Activated T-cell treated with anti-CD3 and anti-CD28 coated beads, Interleukin-2, amount 50 U/mL, for 4 hours (primary cell): ENCODE results near the gene PLEKHA7. TPM values are rescaled to one million over a fixed set of nuclear protein-coding genes. Genes with fewer than 3 reads are reported as not detected.

Source experiments
- ATAC-seq, 2 donors: fragments of 200-7000 bp; cut with Tn5 transposase; one replicate each; pipeline ENCODE4 v1.10.0; 2021
- DNase-seq: peaks from one replicate; pipeline ENCODE4 v3.0.0-alpha.2; 2020
- H3K27me3 Mint-ChIP-seq: one replicate; pipeline ENCODE4 v1.8.0; 2021; ENCODE audit warnings: low read depth, mixed read lengths
- H3K36me3 Mint-ChIP-seq: one replicate; pipeline ENCODE4 v1.8.0; 2022; ENCODE audit warnings: mixed read lengths; ENCODE audit not compliant: insufficient read depth
- H3K4me1 Mint-ChIP-seq: one replicate; pipeline ENCODE4 v1.8.0; 2021; ENCODE audit warnings: low read depth, mixed read lengths
- H3K4me3 Mint-ChIP-seq: one replicate; pipeline ENCODE4 v1.8.0; 2021; ENCODE audit warnings: mild to moderate bottlenecking, moderate library complexity, mixed read lengths
- H3K9me3 Mint-ChIP-seq: one replicate; pipeline ENCODE4 v1.8.0; 2021; ENCODE audit warnings: mixed read lengths
- total RNA-seq, 3 donors: library from RNA; stranded (reverse); gene quantifications; one replicate each; pipeline ENCODE4 v1.2.1, GENCODE V29; 2021

The PLEKHA7 gene
- total RNA-seq, 3 donors from 2014 or later, result 2.7 to 3.4 (median 2.7) TPM

DNA sequence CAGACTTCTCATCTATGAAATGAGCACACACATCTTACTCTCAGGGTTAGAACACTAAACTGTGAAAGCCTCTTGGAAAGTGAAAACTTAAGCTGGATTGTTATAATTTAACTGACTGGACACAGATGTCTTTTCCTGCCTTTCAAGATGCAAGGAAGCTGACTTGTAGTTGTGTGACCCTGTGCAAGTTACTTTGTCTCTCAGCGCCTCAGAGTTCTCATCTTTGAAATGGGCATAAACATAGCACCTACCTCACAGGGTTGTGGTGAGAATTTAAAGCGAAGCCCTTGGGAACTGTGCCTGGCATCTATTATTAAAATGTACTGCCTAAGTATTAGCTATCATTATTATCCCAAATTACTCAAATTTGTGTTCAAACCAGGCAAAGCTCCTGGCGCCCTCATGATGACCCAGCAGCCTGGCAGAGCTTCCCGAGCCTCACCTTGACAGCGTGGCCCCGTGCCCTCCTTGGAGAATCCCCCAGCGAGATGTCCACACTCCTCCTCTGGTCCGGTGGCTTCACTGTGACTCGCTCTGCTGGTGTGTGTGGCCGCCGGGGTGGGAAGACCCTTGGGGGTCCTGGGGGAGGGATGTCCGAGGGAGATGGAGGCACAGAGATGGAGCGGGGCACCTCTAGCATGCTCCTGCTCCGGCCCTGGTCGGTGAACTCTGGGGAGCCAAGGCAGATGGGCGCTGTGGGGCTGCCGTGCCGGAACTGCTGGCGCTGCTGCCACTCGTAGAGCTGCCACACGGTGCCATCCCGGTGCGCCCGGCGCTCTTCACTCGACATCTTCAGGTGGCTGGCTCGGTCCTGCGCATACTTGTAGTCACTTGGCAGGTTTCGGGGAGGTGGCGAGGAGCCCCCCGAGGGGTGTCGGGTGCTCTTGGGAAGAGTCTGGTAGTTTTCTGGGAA, 197.6 kb downstream of the PLEKHA7 start:
- Mint-ChIP-seq H3K36me3 (peaks cover 1% of the 10 kb centered on the region), H3K4me3 (no peak overlapping the region), H3K27me3 (no peaks in the 10 kb centered on the region), H3K9me3 (no peaks in the 10 kb centered on the region), H3K4me1 (peaks cover 2% of the 10 kb centered on the region)
- DNase-seq (no peak), ATAC-seq (no peak)

DNA sequence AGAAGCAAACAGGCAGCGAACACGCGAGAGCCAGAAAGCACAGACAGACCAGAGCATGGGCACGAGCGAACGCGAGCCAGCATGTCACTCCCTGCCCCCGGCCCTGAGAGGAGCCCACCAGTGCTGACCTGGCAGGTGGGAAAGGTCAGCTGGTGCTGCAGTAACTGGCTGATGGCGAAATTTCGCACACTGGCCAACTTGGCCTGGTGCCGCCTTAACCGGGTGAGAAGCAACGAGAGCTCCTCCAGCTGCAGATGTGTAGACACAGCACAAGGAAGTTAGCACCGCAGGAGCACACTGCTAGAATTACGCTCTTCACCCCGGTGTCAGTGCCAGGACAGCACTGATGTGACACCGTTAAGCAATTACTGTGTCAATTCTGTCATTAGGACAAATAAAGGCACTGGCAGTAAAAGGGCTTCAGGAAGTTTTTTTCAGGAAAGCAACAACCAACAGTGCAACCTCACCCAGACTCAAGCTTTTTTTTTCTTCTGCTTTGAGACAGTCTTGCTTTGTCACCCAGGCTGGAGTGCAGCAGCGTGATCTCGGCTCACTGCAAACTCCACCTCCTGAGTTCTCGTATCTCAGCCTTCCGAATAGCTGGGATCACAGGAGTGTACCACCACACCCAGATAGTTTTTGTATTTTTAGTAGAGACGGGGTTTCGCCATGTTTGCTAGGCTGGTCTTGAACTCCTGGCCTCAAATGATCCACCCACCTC, 199.0 kb downstream of the PLEKHA7 start:
- H3K4me3 Mint-ChIP-seq, result no peak overlapping the region
- ATAC-seq (no peak), DNase-seq (no peak)
- H3K27me3 Mint-ChIP-seq, result no peaks in the 10 kb centered on the region
- H3K9me3 Mint-ChIP-seq, result no peaks in the 10 kb centered on the region
- H3K4me1 Mint-ChIP-seq, result no peaks in the 10 kb centered on the region
- H3K36me3 Mint-ChIP-seq, result peaks cover 1% of the 10 kb centered on the region

DNA sequence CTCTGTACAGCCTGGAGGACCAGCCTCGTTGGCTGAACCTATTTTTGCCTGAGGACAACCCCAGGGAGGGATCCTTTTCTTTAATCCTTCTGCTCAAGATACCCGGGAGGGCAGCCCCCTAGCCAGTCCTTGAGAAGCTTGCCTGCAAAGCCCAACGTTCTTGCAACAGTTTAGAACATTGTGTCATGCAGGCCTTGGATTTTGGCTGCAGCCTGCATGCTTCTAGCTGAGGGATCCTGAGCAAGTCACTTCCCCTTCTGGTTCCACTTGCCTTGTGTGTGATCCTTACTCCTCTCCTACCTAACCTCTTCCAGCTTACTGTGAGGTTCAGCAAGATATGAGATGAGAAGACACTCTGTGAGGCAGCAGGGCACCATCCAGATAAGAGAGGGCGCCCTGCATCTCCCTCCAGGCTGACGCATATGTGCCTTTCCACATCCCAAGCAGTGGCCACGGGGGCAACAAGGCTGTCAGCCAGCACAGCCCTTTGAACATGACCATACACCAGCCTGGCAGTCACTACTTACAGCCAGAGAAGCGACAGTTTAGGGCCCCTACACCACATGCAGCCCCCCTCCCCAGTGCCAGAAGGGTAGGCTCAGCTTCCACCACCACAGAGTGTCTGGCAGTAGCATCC, 199.7 kb downstream of the PLEKHA7 start:
- Mint-ChIP-seq H3K27me3 (no peaks in the 10 kb centered on the region), H3K4me3 (no peak overlapping the region), H3K4me1 (no peaks in the 10 kb centered on the region), H3K36me3 (peaks cover 1% of the 10 kb centered on the region), H3K9me3 (no peaks in the 10 kb centered on the region)
- DNase-seq (no peak), ATAC-seq (no peak)

DNA sequence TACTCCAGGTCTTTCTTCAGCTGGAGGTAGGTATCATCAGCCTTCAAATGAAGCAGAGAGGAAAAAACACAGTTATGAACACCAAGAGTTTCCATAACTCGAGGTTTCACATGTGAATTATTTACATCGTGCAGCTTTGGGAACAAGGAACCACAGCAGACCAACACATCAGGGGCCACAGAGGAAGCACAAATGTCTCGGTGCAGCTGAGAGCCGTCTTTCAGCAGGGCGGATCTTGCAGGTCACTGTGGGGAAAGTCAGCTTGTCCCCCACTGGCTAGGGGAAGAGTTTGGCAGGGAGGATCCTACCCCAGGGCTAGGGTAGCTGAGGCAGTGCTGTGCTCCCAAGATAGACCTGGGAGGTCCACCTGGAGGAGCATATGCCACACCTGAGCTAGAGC, 201.1 kb downstream of the PLEKHA7 start:
- H3K4me3 Mint-ChIP-seq, result no peak overlapping the region
- peaks cover 1% of the 10 kb centered on the region for H3K36me3 Mint-ChIP-seq
- no peak for DNase-seq
- no peaks in the 10 kb centered on the region for H3K9me3 Mint-ChIP-seq
- H3K4me1 Mint-ChIP-seq, result no peaks in the 10 kb centered on the region
- H3K27me3 Mint-ChIP-seq, result no peaks in the 10 kb centered on the region
- ATAC-seq, result no peak

DNA sequence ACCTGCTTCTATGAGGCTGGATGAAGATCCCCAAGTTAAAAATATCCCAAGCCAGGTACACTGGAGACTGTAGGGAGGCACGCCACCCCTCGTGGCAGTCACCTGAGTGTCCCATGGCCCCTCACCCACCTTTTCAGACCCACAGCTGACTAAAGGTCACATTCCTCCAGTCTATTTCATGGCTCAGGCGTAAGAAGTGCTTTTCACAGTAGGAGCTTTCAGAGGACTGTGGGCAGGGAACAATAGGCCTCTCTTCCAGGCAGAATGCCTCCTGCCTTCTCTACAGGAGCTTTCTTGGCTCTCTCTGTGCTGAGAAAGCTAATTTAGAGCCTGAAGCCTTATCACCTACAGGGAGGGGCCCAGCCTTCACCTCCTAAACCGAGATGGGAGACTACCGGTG, 201.9 kb downstream of the PLEKHA7 start:
- Mint-ChIP-seq H3K4me3 (no peak overlapping the region), H3K9me3 (no peaks in the 10 kb centered on the region), H3K27me3 (no peaks in the 10 kb centered on the region), H3K36me3 (peaks cover 1% of the 10 kb centered on the region), H3K4me1 (no peaks in the 10 kb centered on the region)
- ATAC-seq (no peak), DNase-seq (no peak)

DNA sequence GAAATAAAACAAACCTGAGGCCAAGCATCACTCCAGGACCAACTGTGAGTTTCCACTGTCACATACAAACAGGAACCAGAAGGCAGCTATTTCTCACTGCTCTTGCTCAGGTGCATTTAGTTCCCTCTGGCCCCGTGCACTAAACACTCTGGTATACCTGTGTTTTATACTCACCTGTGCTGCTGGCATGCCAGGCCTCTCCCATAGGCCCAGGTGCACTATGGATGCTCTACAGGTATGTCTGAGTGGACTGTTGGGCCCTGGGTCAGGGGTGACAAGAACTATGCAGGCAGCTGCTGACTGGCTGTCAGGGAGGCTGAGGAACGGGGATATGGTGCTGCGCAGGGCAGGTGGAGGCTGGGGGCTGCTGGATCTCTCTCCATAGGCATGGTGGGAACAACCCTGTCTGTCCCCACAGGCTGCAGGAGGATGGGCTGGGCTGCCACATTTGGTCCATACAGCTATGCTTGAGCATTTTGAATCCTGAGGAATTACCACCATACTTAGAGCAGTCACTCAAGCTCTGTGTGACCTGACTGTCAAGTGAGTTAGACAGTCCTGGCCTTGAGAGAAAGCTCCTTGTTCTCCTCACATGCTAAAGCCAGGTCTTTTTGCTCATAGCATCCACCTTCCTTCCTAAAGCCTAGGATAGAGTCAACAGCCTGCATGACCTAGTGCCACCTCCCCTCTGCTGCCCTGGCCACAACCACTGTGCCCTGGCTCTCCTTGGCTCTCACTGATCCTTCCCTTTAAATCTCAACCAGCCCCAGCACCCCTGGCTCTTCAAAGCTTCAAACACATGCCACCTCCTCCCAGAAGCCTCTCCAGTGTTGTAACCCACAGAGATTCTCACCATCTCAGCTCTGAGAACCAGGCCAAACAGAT, 202.8 kb downstream of the PLEKHA7 start:
- H3K27me3 Mint-ChIP-seq, result no peaks in the 10 kb centered on the region
- H3K4me1 Mint-ChIP-seq, result no peaks in the 10 kb centered on the region
- H3K9me3 Mint-ChIP-seq, result no peaks in the 10 kb centered on the region
- ATAC-seq (no peak), DNase-seq (no peak)
- no peak overlapping the region for H3K4me3 Mint-ChIP-seq
- peaks cover 3% of the 10 kb centered on the region for H3K36me3 Mint-ChIP-seq

DNA sequence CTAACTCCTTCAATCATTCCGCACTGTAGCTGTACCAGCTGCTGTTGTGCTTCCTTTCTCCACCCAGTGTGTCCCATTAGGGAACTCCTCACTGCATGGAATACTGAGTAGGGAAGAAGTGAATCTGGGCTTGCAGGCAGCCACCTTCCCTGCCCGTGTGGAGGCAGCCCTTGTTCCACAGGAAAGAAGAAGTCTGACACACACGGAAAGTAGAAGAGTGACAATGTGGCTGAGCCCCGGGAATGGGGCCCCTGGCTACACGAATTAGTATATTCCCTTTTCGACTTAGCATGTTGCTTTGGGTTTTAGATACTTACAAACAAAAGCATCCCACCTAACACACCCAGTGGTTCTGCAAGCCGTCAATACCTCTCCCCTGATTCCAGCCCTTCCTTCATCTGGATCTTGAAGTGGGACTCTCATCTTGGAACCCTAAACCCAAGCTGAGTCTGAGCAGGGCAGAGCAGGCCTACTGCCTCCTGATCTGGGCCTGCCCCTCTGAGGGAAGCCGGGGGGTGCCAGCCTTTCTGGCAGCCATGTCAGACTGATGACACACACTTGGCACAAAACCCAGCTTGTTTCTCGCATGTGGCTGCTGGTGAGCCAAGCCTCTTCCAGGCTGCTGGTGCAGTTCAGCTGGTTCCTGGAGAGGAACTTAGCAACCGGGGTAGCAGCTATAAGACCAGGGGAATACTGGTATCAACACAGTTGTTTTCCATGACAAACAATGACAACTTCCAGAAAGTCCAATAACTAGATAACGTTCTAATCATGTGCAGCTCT, 204.1 kb downstream of the PLEKHA7 start:
- DNase-seq (no peak), ATAC-seq (no peak)
- Mint-ChIP-seq H3K27me3 (no peaks in the 10 kb centered on the region), H3K9me3 (no peaks in the 10 kb centered on the region), H3K4me1 (no peaks in the 10 kb centered on the region), H3K4me3 (no peak overlapping the region), H3K36me3 (peaks cover 3% of the 10 kb centered on the region)

DNA sequence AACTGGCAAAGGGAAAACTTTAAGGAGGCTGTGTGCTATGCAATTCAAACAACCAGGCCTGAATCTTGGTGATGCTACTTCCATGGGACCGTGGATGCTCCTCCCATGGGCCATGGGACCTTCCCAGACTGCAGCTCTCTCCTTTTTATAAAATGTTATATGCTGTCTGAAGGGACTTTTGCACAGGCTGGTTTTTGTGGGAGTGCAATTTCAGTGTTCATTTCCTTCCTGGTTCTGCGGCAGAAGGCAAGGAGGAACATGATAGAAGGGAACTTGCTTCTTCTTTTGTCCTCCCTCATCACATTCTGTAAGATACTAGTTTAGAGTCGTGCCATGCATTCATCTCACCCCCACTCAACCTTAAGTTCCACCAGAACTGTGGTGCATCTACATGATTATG, 206.9 kb downstream of the PLEKHA7 start:
- Mint-ChIP-seq H3K36me3 (peaks cover 3% of the 10 kb centered on the region), H3K27me3 (no peaks in the 10 kb centered on the region), H3K9me3 (no peaks in the 10 kb centered on the region), H3K4me3 (no peak overlapping the region), H3K4me1 (no peaks in the 10 kb centered on the region)
- DNase-seq, result no peak
- no peak for ATAC-seq

DNA sequence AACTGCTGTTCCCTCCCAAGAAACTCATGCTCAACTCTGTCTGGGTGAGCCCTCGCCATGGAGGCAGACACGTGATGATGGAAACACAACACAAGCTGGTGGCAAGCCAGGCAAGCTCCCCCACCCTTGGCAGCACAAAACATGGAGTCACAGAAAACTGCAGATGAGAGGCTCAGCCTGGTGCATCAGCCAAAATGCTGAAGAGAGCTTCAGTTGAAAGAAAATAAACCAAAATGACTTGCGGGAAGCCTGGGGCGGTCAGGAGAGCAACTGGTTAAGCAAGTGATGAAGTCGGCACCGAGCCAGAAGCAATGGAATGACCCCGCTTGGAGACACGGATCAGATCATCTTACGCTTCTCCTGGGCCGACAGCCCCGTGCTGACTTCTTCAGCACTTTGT, 207.4 kb downstream of the PLEKHA7 start:
- Mint-ChIP-seq H3K4me1 (no peaks in the 10 kb centered on the region), H3K27me3 (no peaks in the 10 kb centered on the region), H3K36me3 (peaks cover 3% of the 10 kb centered on the region), H3K9me3 (no peaks in the 10 kb centered on the region), H3K4me3 (no peak overlapping the region)
- no peak for ATAC-seq
- DNase-seq, result no peak

DNA sequence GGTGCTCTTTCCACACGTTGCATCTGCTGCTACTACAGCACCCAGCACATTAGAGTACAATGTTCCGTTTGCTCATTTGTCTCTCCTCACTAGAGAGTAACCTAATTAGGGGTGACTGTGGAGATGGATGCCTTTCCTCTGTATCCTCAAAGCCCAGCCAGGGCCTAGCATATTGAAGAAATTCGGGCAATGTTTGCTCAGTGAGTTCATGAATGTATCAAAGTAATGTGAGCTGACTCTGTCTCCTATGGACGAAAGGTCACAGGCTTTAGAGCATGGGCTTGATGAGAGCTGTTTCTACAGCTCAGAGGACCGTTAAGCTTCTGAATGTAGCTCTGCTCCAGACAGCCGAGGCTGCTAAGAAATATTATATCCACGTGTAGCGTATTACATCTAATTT, 208.3 kb downstream of the PLEKHA7 start:
- no peak overlapping the region for H3K4me3 Mint-ChIP-seq
- no peaks in the 10 kb centered on the region for H3K27me3 Mint-ChIP-seq
- DNase-seq, result no peak
- no peaks in the 10 kb centered on the region for H3K4me1 Mint-ChIP-seq
- no peaks in the 10 kb centered on the region for H3K9me3 Mint-ChIP-seq
- no peak for ATAC-seq
- peaks cover 3% of the 10 kb centered on the region for H3K36me3 Mint-ChIP-seq

DNA sequence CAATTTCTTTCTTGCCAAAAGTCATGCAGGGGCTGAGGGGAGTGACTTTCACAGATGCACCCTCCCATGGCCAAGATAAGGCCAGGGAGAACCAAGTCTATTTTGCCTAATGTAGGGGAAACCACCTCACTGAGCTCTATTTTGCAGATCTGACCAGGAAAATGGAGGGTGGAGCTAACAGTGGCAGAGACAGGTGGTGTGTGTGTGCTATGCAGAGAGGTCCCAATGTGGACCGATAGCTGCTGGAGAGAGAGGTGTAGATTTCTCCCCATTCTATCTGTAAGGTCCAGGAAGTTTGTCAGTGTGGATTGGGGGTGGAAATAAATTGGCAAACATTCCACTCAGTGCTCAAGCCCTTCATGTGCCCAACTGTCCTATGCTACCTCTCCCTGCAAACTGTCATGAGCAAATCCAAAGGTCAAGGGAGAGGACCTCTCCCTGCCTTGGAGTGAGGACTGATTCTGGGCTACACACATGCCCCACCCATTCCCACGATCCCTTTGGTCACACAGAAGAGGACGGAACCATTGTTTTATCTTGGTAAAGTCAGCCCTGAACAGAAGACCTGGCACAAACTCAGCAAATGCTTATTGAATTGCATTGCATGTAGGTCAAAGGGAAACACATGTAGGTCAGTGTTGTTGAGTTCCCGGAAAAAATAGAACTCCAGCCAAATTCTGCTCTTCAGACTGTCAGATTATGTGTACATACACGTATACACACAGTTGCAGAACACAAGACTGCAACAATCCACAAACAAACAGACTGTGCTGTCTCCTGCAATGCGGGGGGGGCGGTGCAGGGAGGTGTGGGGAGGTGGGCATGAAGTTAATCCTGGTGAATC, 209.9 kb downstream of the PLEKHA7 start:
- Mint-ChIP-seq H3K4me1 (no peaks in the 10 kb centered on the region), H3K27me3 (no peaks in the 10 kb centered on the region), H3K36me3 (peaks cover 3% of the 10 kb centered on the region), H3K9me3 (no peaks in the 10 kb centered on the region), H3K4me3 (no peak overlapping the region)
- no peak for DNase-seq
- no peak for ATAC-seq

DNA sequence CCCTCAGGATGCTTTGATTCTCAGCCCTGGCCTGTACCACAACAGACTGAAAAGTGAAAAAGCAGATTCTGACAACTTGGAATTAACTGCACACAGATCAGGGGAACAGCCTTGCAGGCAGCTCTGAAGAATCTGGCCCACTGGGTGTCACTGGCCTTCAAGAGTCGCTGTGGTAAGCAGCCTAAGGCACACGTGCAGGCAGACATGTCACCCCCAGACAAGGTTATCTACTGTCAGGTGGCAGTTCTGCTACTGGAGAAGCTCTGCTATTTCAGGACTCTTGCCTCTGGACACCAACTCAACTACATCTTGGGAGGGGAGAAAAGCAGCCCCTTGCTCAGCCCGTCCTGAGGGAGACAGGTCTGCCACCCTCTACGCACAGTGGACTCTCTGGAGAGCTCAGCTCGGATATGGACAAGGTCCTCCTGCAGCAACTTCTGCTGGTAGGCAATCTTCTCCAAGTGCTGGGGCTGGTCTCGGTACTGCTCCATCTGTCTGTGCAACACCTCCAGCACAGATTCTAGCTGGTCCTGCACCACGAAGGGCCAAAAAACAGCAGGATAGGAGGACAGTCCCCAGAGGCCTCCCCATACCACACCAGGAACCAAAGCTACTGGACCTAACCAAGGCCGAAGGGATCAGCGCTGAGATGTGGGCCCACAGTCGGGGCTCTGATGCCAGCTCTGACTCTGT, 212.8 kb downstream of the PLEKHA7 start:
- DNase-seq (no peak), ATAC-seq (no peak)
- Mint-ChIP-seq H3K4me1 (peaks cover 4% of the 10 kb centered on the region), H3K27me3 (no peaks in the 10 kb centered on the region), H3K4me3 (no peak overlapping the region), H3K36me3 (no peaks in the 10 kb centered on the region), H3K9me3 (no peaks in the 10 kb centered on the region)
